ENCODE data around the gene MYBBP1A.

GRCh38 chr17:4500191-4500571 is 55.0 kb downstream of the MYBBP1A start:
- TF ChIP-seq CTCF (IDR thresholded peaks at IDR 0.05) (no peak), POLR2A (IDR thresholded peaks at IDR 0.05) (no peak)
